Stimulated activated CD8-positive, alpha-beta memory T cell treated with anti-CD3 and anti-CD28 coated beads, Interleukin-15, amount 100 ng/mL, for 1 hour (primary cell): ENCODE results near the gene TECRL.

Experiments used
- DNase-seq: peaks from one replicate; pipeline ENCODE4 v3.0.0-alpha.2; 2020; ENCODE audit warnings: low read depth

TECRL gene

GRCh38 chr4:64409300-64409699, at the start of gene TECRL:
TECRL (minus strand) TSS chr4:64409450; CDS start chr4:64409351, 99 bp downstream.
- no peak for DNase-seq

- DNase-seq = no peak
Measured at GRCh38 chr4:64432674-64433073, 23.4 kb upstream of the TECRL start.

- no peak for DNase-seq
Measured at GRCh38 chr4:64430933-64431332, 21.7 kb upstream of the TECRL start.

- no peak for DNase-seq
Measured at GRCh38 chr4:64417974-64418373, 8.7 kb upstream of the TECRL start.

GRCh38 chr4:64407000-64407399, 2.2 kb downstream of the TECRL start:
- no peak for DNase-seq

GRCh38 chr4:64405761-64406160, 3.5 kb downstream of the TECRL start:
- no peak for DNase-seq

- DNase-seq = no peak
Measured at GRCh38 chr4:64402684-64403083, 6.6 kb downstream of the TECRL start.

- DNase-seq = no peak
Measured at GRCh38 chr4:64399313-64400109, 9.7 kb downstream of the TECRL start.

GRCh38 chr4:64394469-64394868, 14.8 kb downstream of the TECRL start:
- DNase-seq = no peak

- DNase-seq = no peak
Measured at GRCh38 chr4:64388252-64388651, 21.0 kb downstream of the TECRL start.

GRCh38 chr4:64385220-64385619, 24.0 kb downstream of the TECRL start:
- no peak for DNase-seq

- no peak for DNase-seq
Measured at GRCh38 chr4:64384237-64385203, 24.7 kb downstream of the TECRL start.

GRCh38 chr4:64368741-64369140, 40.5 kb downstream of the TECRL start:
- DNase-seq = no peak

- no peak for DNase-seq
Measured at GRCh38 chr4:64361399-64361740, 47.9 kb downstream of the TECRL start.

- DNase-seq = no peak
Measured at GRCh38 chr4:64360664-64361398, 48.4 kb downstream of the TECRL start.

GRCh38 chr4:64359489-64359888, 49.8 kb downstream of the TECRL start:
- no peak for DNase-seq

GRCh38 chr4:64353904-64354303, 55.3 kb downstream of the TECRL start:
- no peak for DNase-seq

- DNase-seq = no peak
Measured at GRCh38 chr4:64341711-64342110, 67.5 kb downstream of the TECRL start.

- DNase-seq = no peak
Measured at GRCh38 chr4:64340218-64341110, 68.8 kb downstream of the TECRL start.

GRCh38 chr4:64334964-64335363, 74.3 kb downstream of the TECRL start:
- DNase-seq = no peak

GRCh38 chr4:64330143-64330542, 79.1 kb downstream of the TECRL start:
- DNase-seq = no peak
